GM21367 (cell line): ENCODE results near the gene GDF11.
"Not testable (repeated sequence)": the region's sequence is repeated elsewhere in the genome, so short reads cannot be mapped to it uniquely, and the experiment has no call there.

Experiments
- ATAC-seq: cut with Tn5 transposase; IDR thresholded peaks from one replicate; pipeline ENCODE4 v1.9.1; 2021; ENCODE audit not compliant: unreplicated experiment

The GDF11 gene

DNA sequence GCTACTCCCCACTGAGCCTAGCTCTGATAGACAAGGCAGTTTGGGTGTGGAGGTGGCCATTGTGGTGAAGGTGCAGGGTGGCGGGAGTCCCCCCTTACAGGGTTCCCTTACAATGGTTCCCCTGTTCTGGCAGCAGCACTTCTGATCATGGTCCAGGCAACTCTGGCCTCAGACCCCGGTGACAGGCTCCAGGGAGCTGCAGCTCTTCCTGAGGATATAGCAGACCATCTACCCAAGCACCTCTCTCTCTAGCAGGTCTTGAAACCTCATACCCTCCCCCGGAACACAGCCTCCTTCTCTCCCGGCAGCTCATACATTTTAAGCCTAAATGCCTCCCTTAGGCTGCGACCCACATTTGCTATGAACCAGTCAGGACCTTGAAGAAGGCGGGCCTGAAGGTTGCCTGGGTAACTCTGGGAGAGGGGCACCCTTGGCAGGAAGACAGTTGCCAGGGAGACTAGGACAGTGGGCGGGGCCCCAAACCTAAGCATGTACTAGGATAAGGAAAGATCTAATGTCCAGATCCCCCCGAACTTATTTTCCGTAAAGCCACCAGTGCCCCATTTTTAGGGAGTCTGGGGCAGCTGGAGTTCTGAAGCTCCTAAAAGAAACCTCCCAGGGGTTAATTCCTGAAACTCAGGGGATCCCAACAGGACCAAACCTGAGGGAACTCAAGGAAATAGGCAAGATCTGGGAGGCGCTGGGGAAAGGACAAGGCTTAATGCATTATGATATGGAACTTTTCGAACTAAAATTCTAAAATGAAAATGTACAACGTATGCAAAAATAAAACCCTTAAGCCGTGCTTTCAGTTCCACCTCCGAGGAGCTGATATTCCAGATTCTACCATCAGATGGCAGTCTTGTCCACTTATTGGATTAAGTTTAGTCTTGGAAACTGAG lies 4.5 kb upstream of the GDF11 start:
- ATAC-seq, result peak; percentile 81

DNA sequence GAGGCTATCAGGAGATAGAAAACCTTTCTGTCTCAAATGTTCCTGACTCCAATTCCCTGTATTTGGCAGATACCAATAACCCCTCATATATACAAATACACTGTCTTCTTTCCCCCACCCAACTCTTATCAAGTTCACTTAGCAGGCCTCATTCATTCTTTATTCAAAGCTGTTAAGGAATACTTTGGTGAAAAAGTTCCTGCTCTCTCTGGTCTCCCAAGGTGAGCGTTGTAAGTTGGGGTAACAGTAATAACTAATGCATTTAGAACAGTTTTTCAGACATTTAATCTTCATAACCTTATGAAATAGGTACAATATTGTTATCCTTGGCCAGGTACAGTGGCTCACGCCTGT lies 3.9 kb upstream of the GDF11 start:
- ATAC-seq, result no peak

DNA sequence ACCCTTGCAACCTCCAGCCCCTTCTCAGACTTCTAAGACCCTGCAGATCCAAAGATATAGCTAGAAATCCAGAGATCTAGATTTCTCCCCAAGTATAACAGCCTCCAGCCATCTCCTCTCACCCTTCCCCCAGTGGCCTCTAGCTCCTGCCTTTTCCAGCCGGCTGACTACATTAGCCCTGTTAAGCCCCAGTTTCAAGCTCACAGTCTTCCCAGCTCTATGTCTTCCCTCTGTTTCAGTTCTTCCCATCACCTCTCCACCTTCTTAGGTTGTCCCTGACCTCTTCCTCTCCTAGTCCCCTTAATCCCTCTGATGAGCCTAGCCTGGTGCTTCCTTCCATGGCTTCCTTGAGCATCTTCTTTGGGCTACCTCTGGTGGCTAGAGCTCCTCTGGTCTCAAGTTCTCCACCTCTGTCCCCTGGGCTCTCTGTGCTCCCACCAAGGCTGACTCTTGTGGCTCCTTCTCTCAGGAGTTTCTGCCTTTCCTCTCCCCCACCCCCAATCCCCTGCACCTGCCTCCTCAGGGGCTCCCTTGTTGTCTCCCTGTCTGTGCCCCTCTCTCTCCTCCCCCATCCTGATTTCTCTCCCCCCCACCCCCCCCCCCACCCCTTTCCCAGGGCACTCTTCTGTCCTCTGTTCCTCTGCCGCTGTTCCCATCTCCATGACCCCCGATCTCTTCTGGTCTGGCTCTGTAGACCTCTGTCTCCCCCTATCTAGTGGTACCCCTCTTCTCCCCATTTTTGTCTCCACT lies 816 bp upstream of the GDF11 start:
- ATAC-seq, result no peak

DNA sequence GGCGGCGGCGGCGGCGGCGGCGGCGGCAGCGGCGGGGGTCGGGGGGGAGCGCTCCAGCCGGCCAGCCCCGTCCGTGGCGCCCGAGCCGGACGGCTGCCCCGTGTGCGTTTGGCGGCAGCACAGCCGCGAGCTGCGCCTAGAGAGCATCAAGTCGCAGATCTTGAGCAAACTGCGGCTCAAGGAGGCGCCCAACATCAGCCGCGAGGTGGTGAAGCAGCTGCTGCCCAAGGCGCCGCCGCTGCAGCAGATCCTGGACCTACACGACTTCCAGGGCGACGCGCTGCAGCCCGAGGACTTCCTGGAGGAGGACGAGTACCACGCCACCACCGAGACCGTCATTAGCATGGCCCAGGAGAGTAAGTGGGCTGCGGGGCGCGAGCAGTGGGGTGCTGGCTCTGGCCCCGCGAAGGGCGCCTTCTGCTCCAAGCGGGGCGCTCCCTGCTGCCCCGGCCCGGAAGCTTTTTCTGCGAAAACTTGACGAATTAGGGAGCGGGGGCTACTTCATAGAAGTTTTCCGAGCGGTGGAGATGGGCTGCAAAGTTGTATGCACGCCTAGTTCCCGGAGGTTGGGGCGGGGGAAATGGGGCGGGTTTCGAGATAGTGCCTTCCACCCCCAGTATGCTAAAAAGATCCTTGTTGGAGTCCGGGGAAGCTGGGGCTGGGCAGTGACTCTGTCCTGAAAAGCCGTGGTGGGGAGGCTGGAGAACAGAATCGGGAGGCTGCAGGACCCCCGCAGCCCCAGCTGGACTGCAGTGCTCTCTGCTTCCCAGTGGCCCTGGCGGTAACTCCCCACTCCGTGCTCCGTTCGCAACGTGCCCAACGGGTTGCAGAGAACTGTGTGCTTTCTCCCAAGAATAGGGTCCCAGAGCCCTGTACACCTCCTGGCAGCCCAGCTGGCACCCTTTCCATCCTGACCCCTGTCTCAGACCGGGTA lies 751 bp downstream of the GDF11 start:
- no peak for ATAC-seq

DNA sequence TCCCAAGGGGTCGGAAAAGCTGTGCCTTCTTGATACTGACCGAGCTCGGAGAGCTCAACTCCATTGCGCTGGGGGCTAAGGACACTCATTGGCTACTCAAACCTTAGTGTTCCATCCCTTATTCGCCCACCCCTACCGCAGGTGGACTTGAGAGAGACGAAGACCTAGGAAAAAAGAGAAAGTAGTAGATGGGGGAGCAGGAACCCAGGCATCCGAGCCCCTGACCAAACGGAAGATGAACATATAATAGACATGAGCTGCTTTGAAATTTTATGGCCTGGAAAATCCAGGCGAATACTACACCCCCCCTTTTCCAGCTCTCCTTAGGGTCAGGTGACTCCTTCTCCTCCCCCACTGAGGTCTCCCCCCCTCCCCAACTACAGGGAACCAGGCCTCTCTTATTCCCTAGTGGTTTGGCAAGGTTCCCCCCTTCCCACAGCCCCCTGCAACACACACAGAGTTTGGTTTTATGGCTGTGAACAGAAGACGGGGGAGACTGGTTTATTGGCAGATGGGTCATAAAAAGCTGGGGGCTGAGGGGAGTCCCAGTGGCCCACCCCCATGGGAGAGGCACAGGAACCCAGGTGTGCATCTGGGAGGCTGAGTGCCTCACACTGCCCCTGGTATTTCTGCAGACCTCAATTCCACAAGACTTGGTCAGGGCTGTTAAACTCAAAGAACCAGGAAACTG lies 1.6 kb downstream of the GDF11 start:
- ATAC-seq, result no peak

DNA sequence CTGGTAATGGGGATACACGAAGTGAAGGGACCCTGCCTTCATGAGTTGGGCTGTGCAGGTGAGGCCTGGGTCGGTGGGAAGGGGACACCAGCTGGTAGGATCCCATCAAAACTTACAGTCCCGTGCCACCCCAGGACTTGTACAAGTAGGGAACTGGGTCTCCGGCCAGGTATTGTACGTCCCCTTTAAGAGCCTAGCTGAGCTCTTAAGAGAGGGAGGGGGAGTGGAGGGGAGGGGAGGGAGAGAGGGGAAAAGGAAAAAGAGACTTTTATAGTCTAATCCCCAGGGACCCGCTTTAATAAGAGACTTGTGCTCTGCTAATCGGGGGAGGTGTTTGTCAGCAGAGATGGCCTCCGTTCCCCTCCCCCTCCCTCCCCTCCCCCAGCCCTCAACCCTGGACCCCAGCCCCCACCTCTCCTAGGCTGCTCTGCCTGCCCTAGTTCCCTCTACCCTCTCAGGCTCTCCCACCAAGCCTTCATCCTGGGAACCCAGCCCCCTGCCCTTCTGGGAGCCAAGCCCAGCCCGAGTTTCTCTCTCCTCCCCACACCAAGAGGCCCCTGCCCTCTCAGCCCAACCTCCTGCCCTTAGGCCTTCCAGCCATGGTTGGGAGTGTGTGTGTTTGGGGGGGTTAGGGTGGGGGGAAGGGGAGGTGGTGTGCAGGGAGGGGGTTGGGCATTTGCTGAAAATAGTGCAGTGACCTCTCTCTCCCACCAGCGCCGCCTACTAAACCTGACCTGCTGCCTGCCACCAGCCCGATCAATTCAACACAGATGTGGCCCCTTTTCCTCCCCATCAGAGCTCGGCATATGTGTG lies 2.6 kb downstream of the GDF11 start:
- no peak for ATAC-seq

DNA sequence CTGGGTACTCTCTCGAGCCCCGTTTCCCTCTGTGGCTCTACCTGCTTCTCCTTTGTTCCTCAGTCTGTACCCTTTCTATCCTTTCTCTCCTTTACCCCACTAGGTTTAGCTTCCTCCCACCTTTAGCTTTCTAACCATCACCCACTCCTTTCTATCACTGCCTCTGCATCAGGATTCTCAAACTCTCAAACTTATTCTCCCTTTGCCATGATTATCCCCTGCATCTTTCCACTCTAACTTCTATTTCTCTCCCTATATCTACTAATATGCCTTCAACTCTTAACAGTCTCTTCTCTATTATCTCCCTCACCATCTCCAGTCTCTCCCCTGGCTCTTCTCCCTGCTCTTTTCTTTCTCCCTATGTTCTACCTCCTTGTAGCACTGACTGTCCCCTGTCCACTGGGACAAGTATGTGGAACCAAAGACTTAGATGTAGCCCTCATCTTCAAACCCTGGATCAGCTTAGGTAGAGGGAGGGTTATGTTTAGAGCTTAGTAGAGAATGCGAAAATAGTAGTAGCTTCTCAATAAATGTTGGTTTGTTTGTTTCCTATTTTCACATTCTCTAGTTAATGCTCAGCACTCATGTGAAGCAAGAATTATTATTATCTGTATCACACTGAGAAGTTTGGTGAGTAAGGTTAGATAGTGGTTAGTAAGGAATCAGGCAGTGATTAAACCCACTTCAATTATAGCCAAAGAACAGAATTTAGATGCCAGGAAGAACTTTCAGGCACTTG lies 3.4 kb downstream of the GDF11 start:
- ATAC-seq, result no peak

DNA sequence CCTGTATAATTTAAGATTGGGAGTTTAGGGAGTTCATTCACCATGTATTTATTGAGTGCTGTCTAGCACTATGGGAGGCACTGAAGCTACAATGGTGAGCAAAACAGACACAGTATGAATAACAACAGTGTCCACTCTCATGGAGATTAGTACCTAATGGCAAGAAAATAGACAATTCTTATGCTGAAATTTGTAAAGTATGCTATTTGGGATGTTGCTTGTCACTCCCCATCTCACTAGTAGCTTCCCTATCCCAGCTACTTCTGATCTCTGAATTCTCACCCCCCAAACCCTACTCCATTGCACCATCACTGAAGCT lies 4.0 kb downstream of the GDF11 start:
- ATAC-seq, result no peak

DNA sequence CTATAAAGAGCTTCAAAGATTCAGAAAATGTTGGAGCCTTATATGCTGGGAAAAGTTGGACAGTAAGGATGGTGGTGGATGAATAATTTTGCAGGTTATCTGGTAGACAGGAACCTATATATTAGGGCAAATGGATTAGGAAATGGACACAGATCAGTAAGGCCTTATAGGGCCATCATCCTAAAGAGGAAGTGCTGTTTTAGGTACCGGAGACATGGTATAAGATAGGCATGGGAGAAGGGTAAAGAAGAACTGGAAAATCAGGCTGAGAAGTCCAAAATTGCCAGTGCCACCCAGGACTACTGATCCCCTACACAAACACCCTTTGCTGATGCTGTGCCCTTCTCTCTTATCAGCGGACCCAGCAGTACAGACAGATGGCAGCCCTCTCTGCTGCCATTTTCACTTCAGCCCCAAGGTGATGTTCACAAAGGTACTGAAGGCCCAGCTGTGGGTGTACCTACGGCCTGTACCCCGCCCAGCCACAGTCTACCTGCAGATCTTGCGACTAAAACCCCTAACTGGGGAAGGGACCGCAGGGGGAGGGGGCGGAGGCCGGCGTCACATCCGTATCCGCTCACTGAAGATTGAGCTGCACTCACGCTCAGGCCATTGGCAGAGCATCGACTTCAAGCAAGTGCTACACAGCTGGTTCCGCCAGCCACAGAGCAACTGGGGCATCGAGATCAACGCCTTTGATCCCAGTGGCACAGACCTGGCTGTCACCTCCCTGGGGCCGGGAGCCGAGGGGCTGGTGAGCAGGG lies 5.5 kb downstream of the GDF11 start:
- ATAC-seq, result no peak

DNA sequence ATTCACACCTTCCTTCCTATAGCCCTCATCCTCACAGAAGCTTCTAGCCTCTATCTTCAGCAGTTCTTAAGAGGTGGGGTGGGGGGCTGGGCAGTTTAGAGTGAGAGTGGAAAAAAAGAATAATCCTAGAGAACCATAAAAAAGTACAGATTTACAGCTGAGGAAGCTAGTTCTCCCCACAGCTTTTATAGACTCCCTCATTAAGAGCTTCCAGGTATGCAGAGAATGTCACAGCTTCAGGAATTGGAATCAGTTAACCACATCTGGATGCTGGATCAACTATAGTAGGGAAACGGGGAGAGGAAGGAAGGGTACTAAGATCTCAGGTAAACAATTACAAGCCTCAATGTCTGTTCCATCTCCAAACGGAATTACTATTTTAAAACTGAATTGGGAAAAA lies 12.3 kb downstream of the GDF11 start:
- ATAC-seq, result no peak

DNA sequence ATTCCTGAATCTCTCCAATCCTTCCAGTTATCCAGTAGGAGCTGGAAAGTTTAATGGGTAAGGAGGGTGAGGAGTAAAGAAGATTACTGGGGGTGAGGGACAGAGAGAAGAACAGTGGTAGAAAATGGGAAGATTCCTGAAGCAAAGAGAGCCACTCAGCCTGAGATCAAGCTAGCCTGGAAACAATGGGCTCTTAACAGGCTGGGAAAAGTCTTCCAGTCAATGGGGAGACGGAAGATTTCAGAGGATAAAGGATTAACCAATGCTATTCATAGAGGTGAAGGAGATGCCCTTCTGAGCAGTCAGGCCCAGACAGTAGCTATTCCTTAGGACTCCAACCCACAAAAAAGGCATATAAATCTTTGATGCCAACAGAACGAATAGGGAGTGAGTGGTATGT lies 14.8 kb downstream of the GDF11 start:
- ATAC-seq, result no peak

DNA sequence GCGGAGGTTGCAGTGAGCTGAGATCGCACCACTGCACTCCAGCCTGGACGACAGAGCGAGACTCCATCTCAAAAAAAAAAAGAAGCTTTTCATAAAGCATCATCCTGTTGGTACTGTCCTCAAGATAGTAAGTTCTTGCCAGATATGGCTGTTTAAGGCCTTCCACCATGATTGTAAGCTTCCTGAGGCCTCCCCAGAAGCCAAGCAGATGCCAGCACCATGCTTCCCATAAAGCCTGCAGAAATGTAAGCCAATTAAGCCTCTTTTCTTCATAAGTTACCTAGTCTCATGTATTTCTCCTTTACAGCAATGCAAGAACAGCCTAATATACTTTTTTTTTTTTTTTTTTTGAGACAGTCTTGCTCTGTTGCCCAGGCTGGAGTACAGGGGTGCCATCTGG lies 15.7 kb downstream of the GDF11 start:
- not testable (repeated sequence) for ATAC-seq

DNA sequence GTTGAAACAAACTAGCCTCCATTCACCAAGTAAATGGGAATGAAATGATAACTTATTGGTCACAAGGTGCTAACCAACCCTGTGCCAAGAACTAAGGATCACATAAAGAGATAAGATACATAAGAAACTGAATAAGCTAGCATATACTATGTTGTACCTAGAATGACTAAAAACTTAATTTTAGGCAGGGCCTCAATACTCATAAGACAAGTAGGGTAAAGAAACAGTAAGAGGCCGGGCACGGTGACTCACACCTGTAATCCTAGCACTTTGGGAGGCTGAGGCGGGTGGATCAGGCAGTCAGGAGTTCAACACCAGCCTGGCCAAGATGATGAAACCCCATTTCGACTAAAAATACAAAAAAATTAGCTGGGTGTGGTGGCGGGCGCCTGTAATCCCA lies 17.7 kb downstream of the GDF11 start:
- ATAC-seq, result no peak

DNA sequence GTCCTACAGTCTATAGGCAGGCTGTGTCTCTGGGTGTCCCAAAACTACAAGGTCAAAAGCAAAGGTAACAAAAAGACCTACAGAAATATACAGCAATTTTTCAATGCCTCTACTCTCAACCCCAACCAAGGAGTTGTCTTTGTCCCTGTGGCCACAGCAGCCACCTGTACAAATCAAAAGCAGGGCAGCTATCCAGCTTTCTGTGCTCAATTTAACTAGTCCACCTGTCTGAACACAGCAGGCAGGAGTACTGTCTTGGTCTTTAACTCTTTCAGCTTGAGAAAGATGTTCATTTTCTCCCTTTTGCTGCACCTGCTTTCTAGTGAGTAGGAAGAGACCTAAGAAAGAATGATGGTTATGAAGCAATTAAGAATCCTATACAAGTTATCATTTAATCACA lies 19.7 kb downstream of the GDF11 start:
- no peak for ATAC-seq

DNA sequence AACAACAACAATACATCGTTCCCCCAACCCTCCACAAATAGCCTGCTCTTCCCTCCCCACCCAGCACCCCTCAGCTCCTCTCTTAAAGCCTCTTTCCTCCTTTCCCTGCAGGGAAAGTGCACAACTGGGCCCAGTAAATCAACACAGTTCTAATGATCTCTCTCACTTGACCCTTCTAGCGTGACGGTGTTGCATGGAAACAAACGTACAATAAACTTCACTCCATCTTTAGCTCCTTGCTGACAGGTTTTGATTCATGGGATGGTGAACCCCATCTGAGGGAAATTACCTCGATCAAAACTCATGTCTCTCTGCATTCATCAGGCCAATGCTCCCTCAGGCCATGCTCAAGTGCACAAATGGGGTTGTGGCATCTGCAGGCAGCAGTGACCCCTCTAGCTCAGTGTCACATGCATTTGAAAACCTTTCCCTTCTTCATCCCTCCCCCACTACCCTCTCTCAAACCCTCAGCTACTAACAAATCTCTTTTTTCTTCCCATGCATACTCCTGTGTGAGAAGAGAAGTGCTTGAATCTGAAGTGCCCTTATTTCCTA lies 22.9 kb downstream of the GDF11 start:
- ATAC-seq, result no peak

DNA sequence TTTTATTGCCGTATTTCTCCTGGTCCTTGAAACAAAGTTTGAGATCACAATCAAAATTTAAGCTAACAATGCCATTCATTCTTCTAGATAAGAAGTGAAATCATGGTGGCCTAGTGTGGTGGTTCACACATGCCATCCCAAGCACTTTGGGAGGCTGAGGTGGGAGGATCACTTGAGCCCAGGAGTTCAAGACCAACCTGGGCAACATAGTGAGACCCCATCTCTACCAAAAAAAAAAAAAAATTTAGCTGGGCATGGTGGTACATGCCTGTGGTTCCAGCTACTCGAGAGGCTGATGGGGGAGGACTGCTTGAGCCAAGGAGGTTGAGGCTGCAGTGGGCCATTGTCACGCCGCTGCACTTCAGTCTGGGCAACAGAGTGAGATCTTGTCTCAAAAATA lies 24.2 kb downstream of the GDF11 start:
- no peak for ATAC-seq

DNA sequence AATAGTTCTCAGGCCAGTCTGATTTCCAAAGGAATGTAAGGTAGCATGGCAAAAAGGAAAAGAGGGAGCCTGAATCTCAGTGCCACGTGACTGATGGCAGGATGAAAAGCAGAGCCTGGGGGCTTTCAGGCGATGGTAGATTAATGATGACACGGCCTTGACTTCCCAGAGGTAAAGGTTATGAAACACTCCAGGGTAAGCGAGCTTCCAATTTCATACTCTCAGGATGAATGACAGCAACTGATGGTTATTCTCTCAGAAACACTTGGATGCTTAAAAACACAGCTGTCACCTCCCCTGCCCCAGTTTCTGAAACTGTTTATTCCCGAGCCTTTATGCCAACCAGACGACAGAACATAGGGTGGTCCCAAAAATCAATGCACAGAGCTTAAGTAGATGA lies 28.8 kb downstream of the GDF11 start:
- ATAC-seq, result no peak

DNA sequence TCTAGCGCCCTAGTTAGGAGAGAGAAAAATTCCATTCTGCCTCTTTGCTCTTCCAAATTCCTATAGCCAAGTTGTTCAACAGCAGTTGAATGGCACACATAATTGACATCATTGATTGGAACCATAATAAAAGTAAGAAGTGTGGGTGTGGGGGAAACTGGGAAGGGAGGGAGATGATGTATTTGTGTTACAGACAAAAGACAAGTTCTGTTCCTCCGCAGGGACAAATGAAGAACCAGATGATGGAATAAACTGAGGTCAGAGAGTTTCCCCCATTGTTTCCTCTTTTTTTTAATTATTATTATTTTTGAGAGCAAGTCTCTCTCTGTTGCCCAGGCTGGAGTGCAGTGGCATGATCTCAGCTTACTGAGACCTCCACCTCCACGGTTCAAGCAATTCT lies 34.9 kb downstream of the GDF11 start:
- no peak for ATAC-seq
